GM21723 (cell line): ENCODE data around the gene WIPF1.

Experiments used
- ATAC-seq: cut with Tn5 transposase; IDR thresholded peaks from one replicate; pipeline ENCODE4 v1.9.1; 2021; ENCODE audit warnings: mild to moderate bottlenecking, moderate library complexity; ENCODE audit not compliant: unreplicated experiment

Gene WIPF1

DNA sequence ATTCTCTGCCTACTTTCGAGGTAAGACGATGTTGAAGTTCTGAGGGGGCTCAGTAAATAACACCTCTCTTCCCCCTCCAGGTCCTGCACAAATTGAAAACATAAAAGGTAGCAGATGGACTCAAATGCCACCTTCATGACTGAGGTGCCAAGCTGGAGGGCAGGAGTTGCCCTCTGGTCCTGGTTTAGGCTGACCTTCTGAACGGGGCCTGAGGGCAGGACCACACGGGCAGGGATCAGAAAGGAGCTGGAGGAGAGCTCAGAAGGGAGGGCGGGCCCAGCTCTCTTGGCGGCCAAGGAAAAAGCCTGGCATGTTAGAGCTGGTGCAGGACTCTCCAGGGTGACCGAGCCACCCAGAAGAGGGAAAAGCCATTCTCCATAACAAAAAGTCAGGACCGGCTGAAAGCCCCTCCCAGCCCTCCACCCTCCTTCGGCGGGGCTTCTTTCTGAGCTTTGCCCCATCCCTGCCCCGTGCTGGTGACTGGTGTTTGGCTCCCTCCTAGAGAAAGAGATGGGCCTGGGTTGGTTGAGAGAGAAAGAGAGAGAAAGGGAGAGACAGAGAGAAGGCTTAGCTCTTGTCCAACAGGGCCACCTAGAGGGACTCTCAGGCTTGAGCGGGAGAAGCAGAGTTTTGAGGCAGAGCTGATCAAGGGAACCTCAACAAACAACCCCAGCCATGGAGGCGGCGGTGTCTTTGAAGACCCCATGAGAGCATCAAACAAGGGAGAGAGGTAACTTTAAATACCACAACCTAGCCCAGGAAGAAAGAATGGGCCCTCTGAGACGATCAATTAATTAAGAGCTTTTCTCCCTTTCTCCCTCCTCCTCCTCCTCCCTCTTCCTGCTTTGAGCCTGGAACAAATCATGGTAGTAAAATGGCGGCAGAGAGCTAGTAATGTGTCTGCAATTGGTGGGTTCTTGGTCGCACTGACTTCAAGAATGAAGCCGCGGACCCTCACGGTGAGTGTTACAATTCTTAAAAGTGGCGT lies 50.8 kb downstream of the WIPF1 start:
- ATAC-seq = no peak

DNA sequence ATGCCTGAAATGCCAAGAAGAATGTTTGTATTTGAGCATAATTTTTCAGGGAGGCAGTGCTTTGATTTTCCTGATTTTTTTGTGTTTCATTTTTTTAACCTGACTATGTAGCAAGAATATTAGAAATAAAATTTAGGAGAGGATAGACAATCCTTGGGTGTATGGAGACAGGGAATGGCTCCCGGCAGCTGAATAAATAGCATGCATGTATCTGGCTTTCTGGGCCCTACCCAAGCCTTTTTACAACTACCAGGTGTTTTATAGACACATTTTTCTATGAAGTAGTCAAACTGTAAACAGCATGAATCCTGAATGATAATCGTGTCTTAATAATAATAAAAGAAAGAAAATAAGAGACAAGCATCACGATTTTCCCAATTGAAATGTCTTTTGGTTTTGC lies 52.4 kb downstream of the WIPF1 start:
- no peak for ATAC-seq

DNA sequence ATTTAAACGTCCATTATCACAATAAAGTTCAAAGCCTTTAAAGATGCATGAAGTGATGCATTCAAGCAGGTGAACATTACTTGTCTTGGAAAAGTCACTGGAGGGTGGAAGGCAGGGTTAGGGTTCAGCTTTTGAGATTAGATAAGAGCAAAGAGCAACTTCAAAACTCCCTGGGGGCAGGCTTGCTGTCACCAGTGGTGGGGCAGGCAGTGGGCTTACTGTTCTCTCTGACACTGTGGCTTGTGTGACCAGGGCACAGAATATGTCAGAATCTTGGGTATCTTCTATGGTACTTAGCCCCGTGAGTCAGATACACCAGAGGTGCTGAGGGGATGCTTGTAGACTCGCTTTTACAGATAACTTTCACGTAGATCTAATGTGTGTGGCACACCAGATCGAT lies 52.8 kb downstream of the WIPF1 start:
- ATAC-seq = no peak

DNA sequence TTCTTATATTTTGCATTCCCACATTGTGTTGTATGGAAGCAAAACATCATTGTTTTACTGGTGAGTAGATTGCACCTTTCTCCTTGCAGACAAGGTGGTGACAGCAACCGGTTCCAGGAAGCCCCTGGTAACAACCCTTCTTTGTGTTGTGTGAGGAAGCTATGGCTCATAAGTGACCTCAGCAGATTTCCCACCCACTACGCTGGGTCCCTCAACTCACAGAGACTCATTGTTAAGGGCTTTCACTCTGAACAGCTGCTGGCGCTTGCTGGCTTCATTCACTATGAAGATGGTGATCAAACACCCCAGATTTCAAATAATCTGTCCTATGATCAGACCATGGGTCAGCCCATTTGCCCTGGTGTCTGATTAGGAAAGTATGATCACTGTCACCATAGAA lies 53.4 kb downstream of the WIPF1 start:
- ATAC-seq = no peak

DNA sequence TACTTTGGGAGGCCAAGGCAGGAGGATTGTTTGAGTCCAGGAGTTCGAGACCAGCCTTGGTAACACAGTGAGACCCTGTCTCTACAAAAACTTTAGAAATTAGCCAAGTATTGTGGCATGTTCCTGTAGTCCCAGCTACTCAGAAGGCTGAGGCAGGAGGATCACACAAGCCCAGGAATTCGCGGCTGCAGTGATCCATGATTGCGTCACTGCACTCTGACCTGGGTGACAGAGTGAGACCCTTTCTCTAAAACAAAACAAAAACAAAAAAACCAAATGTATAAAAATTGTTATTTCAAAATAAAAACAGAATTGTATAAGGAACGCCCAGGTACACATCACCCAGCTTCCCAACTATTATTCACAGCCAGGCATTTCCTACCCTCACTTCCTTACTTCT lies 56.7 kb downstream of the WIPF1 start:
- ATAC-seq = no peak

DNA sequence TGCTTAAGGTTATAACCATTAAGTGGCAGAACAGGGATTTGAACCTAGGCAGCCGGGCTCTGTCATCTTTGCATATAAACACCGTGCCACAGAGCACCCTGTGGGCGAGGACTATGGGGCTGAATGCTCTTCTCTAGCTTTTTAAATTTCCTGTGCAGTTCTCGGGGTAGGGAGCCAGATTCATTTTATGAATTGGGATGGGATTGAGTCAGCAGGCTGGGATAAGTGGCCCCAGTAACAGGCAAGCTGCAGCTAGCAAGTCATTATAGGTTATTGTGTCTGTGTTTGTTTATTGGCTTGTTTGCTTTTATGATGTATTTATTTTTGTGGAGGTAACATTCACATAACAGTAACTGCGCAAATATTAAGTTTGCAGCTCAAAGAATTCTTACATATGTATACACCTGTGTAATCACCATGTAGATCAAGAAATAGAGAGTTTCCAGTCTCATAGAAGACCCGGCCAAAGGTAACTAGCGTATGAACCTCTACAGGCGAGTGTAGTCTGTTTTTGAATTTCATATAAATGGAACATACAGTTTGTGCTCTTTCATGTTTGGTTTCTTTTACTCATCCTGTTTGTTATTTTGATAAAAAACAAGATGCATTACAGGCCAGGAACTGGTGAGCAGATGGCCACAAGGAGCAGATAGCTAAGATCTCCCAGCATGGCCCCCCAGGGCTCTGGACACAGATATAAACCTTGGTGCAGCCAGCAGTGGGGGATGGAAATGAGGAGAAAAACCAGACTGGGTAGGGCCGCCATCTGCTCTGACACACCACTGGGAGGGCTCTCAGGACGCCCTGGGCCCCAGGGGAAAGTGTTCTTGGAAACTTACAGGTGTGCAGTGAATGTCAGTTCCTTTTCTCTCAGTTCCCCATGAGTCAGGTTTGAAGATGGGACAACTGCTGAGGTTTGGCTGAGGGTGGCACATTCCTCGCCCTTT lies 61.6 kb downstream of the WIPF1 start:
- ATAC-seq = peak; percentile 62

DNA sequence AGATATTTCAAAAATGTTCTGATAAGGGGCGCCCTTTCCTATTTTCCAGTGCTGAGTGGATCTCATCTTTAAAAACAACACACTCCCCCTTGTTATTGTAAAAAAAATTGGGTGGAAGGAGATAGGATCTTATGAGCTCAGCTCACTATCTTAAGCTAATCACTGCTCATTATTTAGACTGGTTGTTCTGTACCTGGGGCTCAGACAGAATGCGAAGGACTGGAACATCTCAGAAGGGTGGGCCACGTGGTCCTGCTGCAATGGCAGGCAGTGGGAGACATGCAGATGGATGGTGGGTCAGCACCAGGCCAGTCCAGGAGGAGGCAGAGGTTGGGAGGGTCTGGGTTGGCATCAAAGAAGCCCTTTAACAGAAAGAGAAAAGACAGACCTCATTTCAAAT lies 62.5 kb downstream of the WIPF1 start:
- no peak for ATAC-seq

DNA sequence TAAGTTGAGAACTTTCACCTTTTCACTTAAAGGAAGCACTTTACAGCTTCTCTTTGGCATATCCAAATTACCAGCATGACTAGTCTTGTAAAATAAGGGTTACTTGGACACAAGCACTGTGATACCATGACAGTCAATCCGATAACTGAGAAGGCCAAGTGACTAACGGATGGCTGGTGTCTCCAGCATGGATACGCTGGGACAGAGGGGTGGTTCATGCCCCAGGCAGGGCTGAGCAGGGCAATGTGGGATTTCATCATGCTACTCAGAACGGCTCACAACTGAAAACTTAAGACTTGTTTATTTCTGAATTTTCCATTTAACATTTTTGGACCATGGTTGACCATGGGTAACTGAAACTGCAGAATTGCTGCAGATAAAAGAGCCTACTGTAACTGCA lies 67.7 kb downstream of the WIPF1 start:
- ATAC-seq = no peak

DNA sequence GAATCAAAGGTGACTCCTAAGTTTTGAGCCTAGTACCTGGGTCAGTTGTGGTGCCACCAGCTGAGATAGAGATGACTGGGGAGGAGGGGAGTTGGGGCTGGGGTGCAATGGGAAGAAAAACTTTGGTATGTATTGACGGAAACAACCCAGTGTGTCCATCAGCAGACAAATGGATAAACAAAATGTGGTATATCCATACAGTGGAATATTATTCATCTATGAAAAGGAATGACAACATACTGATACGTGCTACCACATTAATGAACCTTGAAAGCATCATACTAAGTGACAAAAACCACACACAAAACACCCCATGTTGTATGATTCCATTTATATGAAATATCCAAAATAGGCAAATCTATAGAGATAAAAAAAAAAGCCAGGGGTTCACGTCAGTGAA lies 69.6 kb downstream of the WIPF1 start:
- no peak for ATAC-seq

DNA sequence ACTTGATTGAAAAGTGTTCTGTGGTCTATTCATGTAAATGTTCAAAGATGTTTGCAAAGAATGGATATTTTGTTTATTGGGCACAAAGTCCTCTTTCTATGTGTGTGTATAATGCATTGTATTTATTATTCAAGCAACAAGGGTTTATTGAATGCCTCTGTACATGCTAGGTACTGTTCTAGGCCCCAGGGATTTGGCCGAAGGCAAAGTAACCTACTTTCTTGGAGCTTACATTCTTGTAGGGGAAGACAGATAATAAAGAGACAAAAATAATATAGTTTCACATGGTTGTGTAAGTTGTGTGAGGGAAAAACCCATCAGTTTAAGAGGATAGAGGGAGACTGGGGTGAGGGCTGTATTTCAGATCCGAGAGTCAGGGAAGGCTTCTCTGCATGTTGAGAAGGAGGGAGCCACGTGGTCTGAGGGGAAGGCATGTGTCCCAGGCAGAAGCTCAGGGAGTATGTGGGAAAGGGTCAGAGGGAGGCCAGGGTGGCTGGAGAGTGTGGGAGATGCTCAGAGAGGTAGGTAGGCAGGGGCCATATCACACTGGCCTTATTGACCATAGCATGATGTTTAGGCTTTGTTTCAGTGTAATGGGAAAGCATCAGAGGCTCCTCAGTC lies 70.4 kb downstream of the WIPF1 start:
- ATAC-seq = no peak

DNA sequence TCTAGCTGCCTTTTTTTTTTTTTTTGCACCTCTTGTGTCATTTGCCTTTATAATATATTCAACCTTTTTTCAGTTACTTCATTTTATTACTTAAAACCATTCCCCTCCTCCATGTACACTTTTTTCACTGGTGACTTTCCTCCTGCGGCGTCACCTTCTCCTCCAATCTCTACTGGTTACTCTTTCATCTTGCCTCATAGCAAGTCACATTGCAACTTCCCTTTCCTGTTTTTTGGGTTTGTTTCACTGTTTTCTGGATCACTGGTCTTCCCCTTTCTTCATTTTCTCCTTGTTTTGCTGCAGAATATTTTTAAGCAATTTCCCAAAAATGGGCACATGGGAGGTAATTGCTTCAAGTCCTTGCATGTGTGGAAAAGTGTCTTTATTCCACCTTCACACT lies 73.1 kb downstream of the WIPF1 start:
- ATAC-seq = no peak

DNA sequence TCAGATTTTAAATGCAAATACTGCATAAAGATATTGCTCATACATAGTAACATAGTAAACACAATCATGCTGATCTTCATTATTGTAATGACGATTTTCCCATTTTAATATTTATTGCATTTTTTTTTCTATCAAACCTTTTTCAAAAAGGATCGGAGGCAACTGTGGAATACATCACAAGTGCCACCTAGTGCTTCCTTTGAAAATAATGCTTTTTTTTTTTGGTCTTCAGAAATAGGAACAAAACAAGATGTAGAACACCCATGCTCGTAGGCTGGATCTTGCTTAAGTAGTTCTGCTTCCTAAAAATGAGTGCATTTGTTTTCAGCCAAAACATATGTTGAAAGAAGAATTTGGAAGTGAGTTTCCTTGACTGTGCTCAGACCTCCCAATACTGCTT lies 75.1 kb downstream of the WIPF1 start:
- no peak for ATAC-seq

DNA sequence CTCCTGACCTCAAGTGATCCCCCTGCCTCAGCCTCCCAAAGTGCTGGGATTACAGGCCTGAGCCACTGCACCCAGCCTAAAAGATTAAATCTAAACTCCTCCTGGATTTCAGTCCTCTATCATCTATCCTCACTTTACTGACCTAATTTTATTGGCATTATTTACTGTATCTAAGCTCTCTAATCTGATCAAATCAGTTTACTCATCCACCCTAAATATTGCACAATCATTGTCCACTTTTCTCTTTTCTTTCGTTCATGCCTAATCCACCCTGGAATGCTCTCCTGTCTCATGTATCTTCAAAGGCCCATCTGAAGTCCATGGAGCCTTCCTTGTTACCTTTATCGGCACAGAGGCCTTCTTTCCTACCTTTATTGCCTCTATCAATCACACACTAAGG lies 79.2 kb downstream of the WIPF1 start:
- no peak for ATAC-seq

DNA sequence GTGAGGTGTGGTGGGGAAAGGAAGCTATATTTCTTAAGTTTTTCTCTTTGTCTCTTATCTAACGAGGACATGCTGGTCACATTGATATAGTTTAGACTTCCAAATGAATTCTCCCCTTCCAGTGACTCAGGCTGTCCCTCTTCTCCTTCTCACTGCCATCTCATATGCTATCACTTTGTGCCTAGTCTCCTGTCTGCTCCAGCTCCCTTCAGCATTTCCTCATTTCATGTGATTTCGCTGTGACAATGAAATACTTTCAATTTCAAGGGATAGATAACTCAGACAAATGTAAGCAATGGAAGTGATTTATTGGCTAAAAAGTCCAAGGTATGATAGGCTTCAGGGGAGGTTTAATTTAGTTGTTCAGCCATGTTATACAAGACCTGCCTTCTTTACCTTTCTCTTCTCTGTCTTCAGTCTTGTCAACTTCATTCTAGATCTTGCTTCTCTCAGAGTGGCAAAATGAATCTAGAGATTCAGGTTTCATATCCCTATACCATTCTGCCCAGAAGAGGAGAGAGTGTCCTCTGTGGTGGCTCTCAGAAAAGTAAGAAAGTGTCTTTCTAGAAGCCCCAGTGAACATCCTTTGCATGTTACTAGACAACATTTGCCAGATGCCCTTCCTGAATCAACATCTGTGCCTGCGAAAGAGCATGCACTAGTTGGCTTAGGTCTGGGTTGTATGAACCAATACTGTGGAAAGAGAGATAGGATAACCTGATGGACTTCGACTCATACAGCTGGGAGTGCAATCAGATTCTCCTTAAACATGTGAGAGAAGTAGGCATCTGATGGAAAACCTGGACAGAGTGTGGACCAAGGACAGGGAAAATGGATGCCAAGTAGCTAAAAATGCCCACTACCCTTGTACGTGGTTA lies 80.9 kb downstream of the WIPF1 start:
- no peak for ATAC-seq

DNA sequence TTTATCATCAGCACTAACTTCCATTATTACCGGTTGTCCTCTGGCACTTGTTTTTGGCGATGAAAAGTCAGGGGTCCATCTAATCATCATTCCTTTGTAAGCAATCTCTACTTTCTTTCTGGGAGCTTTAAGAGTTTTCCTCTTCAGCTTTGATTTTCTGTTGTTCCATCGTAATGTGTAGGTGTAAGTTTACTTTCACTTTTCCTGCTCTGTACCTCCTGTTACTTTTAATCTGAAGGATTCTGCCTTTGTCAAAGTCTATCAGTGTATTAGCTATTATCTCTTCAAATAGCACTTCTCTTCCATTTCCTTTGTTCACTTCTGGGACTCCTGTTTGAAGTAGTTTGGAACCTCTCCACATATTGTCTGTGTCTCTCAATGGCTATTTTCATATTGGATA lies 85.3 kb downstream of the WIPF1 start:
- ATAC-seq = no peak

DNA sequence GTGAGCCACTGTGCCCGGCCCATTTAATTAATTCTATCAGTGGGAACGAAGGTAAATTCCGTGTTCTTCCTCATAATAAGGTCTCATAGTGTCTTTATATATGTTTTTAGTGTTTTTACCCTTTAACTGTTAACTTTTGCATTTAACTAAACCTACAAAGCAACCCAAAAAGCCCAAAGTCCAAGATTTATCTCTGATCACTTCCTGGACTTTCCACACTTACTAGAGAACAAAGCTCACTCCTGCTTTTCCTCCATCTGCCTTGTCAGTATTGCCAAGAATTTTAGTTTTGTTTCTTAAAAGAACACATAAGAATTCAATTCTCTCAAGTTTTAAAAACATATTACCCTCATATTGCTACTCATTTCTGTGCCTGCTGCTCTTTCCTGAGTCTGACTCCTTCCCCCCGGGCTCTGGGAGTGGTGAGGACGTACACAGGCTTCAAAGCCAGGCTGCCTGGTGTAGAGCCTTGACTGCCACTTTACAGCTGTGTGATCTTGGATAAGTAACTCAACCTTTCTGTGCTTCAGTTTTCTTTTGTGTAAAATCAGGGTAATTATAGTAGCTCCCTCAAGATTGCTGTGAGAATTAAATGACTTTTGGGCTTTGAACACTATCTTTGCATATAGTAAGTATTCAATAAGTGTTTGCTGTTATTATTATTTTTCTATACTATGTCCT lies 85.9 kb downstream of the WIPF1 start:
- no peak for ATAC-seq

DNA sequence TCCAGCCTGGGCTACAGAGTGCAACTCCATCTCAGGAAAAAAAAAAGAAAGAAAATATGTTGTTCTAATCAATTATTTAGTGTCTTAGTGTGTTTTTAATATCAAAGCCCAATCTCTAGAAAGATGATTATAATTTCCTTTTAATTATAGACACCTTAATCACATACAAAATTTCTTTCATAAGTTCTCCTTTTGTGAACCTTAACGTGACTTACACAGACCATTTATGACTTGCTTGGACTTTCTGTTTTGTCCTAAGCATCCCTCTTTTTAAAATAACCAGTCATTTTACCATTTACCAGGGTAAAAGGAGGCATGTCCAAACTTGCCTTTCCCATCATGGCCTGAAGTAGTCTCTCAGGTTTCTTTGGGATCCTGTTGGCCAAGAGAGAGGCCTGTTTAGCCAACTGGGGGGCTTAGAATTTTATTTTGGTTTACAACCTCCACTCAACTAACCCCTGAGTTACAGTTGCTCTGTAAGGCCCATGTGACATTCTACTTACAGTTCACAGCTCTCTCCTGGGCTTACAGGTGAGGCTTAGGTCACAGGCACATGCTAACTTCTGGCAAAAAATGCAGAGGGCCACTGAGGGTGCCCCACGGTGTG lies 86.9 kb downstream of the WIPF1 start:
- ATAC-seq = no peak
